ENCODE measurements around the gene KBTBD8.

Gene KBTBD8, protein sequence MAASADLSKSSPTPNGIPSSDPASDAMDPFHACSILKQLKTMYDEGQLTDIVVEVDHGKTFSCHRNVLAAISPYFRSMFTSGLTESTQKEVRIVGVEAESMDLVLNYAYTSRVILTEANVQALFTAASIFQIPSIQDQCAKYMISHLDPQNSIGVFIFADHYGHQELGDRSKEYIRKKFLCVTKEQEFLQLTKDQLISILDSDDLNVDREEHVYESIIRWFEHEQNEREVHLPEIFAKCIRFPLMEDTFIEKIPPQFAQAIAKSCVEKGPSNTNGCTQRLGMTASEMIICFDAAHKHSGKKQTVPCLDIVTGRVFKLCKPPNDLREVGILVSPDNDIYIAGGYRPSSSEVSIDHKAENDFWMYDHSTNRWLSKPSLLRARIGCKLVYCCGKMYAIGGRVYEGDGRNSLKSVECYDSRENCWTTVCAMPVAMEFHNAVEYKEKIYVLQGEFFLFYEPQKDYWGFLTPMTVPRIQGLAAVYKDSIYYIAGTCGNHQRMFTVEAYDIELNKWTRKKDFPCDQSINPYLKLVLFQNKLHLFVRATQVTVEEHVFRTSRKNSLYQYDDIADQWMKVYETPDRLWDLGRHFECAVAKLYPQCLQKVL

DNA sequence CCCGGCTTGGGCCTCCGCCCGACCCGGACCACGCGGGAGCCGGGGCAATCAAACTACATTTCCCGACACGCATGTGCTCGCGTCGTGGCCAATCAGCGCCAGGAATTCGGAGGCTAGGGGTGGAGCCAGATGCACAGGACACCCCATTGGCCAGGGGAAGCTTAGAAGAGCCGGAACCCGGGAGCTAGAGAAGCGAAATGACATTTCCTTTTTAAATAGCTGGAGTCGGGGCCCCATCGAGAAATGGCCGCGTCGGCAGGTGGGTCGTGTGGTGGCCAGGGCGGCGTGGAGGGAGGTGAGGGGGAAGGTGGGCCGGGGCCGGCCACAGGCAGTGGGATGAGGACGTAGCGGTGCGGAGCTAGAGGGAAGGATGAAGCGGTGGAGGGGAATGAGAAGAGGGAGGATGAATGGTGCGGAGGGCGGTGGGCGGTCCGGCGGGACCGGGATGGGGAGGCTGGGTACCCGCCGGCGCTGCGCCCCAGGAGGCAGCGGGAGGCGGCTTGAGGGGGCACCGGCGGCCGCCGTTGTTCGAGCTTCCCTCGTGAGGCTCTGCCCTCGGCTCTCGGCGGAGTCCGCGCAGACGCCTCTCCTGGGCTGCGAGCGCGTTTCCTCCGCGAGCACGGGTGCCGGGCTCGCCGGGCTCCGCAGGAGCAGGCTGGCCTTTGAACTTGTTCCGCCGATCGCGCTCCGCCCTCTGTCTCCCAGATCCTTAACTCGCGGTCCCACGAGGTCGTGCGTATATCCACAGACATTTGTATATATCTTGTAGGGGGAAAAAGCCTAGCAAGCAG is at the start of gene KBTBD8:
KBTBD8 (plus strand) TSS at position 195 of the 791 bp plus-strand sequence; CDS start at position 244, 49 bp downstream.
- peak; percentile 100 for DNase-seq (ENCODE audit: low spot score)

- DNase-seq (ENCODE audit: low spot score), result no peak
These were observed 49.3 kb upstream of the KBTBD8 start for GRCh38 chr3:66948838-66949237.

- no peak for DNase-seq (ENCODE audit: low spot score)
These were observed 48.2 kb upstream of the KBTBD8 start for GRCh38 chr3:66949898-66950297.

GRCh38 chr3:66952357-66952756 is 45.8 kb upstream of the KBTBD8 start:
- DNase-seq (ENCODE audit: low spot score), result no peak

DNA sequence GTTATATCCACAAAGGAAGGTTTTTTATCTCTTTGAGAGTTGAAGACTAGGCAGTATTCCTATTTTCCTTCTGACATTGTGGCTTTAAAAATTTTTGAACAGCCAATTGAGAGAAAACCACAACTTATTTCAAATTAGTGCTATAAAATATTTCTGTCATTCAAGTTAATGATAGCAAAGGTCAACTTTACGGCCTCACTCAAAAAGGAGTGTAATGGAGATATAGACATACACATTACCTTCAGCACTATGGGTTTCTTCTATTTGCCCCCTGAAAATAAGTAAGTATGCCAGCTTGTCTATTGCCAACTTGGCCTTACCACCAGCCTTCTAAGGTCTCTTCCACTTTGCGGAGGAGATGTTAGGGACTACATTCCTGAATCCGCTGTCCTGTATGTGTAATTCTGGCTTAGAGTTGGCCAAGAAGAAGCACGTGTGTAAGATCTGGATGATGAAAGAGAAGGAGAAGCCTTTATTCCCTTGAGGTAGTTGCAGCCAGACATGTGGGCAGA is 44.1 kb upstream of the KBTBD8 start:
- DNase-seq (ENCODE audit: low spot score), result no peak

GRCh38 chr3:66956742-66957141 is 41.4 kb upstream of the KBTBD8 start:
- no peak for DNase-seq (ENCODE audit: low spot score)

- DNase-seq (ENCODE audit: low spot score), result no peak
These were observed 40.7 kb upstream of the KBTBD8 start for GRCh38 chr3:66957367-66957766.

- no peak for DNase-seq (ENCODE audit: low spot score)
These were observed 40.0 kb upstream of the KBTBD8 start for GRCh38 chr3:66958067-66958466.

GRCh38 chr3:66962664-66963063 is 35.4 kb upstream of the KBTBD8 start:
- DNase-seq (ENCODE audit: low spot score), result no peak

DNA sequence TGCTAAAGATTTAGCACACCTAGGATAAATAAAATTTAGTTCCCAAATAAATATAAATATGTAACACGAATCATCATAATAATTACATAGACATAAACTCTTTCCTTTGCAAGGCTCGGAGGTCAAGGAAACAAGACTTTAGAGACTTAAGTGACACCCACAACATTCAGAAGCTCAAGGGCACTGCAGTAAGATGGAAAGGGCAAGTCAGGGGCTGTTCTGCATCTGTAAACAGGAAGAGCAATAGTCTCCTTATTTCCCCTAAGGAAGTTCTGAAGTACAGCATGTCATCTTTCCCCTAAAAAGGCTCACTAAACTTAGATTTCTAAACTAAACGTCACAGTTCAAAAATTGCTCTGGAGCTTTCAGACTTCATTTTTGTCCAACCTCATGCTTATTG is 26.9 kb upstream of the KBTBD8 start:
- DNase-seq (ENCODE audit: low spot score), result no peak

DNA sequence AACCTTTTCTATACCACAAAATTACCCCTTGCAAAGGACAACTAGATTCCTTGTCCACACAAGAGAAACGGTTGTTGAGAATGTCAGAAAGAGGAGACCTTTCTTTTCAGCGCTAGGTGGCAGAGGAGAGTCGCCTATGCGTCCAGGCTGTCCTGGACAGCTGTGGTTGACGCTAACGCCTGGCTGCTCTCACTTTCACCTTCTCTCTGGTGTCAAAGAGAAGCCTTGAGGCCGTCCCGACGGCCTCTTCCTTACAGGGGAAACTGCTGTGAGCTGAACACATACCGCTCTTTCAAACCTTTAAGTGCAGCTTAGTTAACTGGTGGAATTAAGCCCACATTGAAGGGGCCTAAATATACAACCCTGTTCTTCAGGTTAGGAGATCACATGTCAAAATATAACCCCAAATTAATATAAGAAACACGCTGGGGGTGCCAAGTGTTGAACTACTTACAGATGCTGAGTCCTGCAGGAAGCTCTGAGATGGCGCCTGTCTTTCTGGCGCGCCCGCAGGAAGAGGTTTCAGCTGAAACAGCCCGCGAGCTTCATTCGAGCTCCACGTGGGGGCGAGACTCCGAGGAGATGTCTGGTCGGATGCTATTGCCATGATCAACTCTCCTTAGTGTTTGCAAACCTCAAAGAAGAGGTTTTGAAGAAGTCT is 26.1 kb upstream of the KBTBD8 start:
- DNase-seq (ENCODE audit: low spot score), result peak; percentile 85

GRCh38 chr3:66980791-66981190 is 17.3 kb upstream of the KBTBD8 start:
- no peak for DNase-seq (ENCODE audit: low spot score)

DNA sequence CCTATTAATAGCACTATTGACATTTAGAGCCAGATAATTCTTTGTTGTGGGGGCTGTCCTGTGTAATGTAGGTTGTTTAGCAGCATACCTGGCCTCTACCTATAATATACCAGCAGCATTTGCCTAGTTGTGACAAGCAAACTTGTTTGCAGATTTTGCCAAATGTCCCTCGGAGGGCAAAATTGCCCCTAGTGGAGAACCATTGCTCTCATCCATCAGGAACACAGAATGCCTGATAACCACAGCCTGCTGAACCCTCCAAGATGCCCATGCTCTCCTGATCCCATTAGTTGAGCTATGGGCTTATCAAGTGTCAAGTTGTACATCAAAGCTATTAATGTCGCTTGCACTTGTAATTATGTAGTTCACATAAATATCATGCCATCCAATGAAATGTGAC is 15.0 kb upstream of the KBTBD8 start:
- DNase-seq (ENCODE audit: low spot score), result no peak

GRCh38 chr3:66985336-66985920 is 12.7 kb upstream of the KBTBD8 start:
- no peak for DNase-seq (ENCODE audit: low spot score)

- DNase-seq (ENCODE audit: low spot score), result no peak
These were observed 11.7 kb upstream of the KBTBD8 start for GRCh38 chr3:66986406-66986805.

GRCh38 chr3:66989241-66989640 is 8.9 kb upstream of the KBTBD8 start:
- no peak for DNase-seq (ENCODE audit: low spot score)

DNA sequence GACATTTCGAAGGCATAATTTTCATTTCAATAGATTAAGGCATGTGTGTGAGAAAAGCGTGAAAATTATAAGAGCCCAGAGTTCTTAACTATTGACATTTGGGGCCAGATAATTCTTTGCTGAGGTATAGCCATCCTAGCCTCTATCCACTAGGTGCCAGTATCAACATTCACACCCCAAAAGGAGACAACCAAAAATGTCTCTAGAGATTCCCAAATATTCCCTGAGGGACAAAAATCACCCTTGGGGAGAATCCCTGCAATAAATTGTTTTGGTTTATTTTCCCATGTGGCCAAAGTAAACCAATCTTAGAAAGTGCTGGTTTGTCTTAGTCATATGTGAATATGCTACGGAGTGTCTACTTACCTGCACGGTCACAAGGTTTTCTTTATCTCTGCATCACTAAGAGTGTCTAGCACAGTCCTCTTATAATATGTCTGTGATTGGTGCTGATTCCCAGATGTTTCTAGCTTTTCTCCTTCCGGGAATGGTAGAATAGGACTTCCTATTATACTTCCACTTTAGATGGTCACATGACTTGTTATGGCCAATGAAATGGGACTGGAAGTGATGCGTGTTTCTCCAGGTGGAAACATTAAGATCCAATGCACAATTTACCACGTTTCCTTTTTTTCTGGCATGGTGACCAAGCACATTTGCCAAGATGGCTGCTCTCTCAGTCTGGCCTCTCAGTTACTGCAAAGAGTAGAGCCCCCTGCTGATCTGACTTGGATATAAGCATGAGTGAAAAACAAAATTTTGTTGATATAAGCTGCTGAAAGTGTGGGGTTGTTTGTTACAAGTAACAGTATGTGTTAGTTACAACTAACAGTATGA is 8.0 kb upstream of the KBTBD8 start:
- DNase-seq (ENCODE audit: low spot score), result no peak

GRCh38 chr3:66991459-66991858 is 6.6 kb upstream of the KBTBD8 start:
- DNase-seq (ENCODE audit: low spot score), result no peak

DNA sequence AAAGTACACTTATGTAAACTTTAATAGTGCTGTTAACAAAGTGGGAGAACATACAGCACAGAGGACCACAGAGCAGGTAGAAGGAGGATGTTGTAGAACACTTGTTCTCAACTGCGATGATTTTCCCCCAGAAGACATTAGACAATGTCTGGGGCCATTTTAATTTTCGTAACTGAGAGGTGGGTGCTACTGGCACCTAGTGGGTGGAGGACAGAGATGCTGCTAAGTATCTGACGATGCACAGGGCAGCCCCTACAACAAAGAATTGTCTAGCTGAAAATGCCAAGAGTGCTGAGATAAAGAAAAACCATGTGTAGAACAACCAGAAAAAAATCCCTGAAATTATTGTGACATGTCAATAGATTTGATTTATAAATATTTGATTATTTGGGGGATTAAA is 5.0 kb upstream of the KBTBD8 start:
- DNase-seq (ENCODE audit: low spot score), result no peak

DNA sequence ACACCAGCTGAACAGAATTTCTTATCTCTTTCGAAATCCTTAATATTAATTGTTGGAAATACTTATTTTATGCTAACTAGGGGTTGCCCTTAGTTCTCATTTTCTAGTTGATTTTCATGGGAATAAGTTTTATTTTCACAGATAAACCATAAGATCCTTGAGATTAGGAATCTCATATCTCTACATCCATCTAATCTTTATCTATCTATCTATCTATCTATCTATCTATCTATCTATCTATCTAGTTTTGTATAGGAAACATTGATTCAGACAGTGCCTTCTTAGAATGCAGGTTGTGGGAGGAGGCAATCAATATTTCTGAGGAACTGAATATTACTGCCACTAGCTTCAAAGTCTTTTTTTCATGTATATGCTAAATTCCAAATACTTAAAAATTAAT is 3.5 kb upstream of the KBTBD8 start:
- DNase-seq (ENCODE audit: low spot score), result no peak

DNA sequence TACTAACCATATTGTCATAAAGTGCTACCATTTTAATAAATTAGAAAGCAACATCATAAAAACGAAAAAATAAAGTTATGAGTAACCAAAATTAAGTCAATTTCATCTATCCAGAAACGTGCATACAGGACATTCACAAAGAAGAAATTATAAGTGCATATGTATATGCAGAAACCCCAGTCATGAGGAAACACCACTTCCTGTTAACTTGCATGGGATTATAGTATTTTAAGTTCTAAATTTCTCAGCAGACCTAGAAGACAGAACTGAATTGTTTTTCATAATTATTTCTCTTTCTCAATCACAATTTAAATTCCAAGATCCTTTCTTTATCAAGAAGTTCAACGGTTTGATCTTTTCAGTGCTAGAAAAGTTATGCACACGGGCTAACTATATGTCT is 1.4 kb upstream of the KBTBD8 start:
- no peak for DNase-seq (ENCODE audit: low spot score)

All from pons (tissue), 1 donor.